ENCODE data around the gene GMPR2. TPM values are rescaled to one million over a fixed set of nuclear protein-coding genes. Genes with fewer than 3 reads are reported as not detected.

Gene GMPR2
- total and polyA plus RNA-seq, 8 donors = 23.6 to 48.1 (median 28.6) TPM

DNA sequence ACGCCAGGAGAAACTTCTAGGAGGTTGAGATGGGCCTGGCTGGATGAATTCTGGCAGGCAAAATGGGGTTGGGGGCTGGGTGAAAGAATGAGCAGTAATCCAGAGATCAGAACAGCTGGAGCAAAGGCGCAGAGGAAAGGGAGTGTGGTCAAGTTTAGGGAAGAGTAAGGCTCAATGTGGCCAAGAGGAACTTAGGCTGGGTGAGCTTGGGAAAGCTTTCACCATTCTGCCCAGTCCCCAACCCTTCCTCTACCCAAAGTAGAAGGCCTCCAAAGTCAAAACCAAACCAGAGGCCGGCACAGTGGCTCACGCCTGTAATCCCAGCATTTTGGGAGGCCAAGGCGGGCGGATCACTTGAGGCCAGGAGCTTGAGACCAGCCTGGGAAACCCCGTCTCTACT lies 48.9 kb downstream of the GMPR2 start:
- WGBS, 2 donors = 91 to 99% methylated on average over 7 of the region's 7 CpGs
- Histone ChIP-seq H3K4me3 (no peak overlapping the region), H3K9me3 (no peaks in the 10 kb centered on the region), H3K27me3 (no peaks in the 10 kb centered on the region), H3K4me1 (no peaks in the 10 kb centered on the region), H3K36me3 (no peaks in the 10 kb centered on the region), H3K27ac (no peak overlapping the region)
- DNase-seq (no peak), FAIRE-seq (no peak), ATAC-seq (peak in 1 of 4 donors; percentile 31)
- intact Hi-C loops (cut with DNase I) = loop anchor here in 1 of 3 donors (5.0 kb wide), 1 partner anchor 34 kb away; no protein-coding TSS in a partner anchor
- TF ChIP-seq, protein P1, sequence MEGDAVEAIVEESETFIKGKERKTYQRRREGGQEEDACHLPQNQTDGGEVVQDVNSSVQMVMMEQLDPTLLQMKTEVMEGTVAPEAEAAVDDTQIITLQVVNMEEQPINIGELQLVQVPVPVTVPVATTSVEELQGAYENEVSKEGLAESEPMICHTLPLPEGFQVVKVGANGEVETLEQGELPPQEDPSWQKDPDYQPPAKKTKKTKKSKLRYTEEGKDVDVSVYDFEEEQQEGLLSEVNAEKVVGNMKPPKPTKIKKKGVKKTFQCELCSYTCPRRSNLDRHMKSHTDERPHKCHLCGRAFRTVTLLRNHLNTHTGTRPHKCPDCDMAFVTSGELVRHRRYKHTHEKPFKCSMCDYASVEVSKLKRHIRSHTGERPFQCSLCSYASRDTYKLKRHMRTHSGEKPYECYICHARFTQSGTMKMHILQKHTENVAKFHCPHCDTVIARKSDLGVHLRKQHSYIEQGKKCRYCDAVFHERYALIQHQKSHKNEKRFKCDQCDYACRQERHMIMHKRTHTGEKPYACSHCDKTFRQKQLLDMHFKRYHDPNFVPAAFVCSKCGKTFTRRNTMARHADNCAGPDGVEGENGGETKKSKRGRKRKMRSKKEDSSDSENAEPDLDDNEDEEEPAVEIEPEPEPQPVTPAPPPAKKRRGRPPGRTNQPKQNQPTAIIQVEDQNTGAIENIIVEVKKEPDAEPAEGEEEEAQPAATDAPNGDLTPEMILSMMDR (IDR thresholded peaks at IDR 0.05) = no peak

DNA sequence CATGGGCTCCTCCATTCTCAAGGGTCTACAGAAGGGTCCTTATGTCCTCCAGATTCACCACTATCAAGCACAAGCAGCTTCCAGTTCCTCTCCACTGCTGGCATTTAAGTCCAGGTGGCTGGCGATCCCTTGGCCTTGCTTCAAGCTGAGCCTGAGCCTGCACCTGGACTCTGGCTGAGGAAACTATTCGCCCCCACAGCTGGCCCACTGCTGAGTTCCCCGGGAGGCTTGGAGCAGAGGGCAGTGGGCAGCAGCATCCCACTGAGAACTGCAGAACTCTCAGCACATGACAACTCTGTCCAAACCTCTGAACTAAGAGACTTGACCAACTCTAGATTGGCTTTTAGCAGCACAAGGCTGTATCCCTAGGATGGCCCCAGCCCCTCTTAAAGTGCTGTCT lies 50.0 kb downstream of the GMPR2 start:
- H3K27me3 ChIP-seq = no peaks in the 10 kb centered on the region
- no peak for FAIRE-seq

DNA sequence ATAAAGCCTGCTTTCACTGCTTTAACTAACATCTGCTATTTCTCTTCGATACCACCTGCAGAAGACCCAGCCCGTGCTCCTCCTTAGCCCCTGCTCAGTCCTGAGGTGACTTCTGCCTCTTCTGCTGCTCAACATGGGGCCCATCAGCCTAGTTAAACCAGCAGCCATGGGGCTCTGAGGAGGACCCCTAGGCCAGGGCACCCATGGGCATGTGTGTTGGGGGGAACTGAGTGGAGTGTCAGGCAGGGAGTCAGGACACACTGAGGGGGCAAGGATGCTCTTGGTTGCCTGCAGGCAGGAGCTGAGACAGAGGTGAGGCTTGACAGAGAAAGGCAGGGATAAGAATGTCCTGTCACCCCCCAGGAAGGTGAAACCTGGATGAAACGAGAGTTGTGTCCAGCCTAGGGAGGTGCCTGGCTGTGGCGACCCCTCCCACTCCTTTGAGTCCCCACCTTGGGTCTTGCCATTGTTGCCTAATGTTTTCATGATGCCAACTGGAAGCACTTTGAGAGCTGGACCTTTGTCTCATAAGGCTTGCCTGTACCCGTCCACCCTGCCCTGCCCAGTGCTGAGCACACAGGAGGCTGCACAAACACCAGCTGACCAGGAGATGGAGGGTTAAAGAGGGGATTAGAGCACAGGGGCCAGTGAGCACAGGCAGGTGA lies 51.2 kb downstream of the GMPR2 start:
- ATAC-seq (no peak), FAIRE-seq (no peak), DNase-seq (peak in 1 of 6 donors; percentile 27)
- Histone ChIP-seq H3K4me3 (no peak overlapping the region), H3K27me3 (no peaks in the 10 kb centered on the region), H3K4me1 (no peaks in the 10 kb centered on the region), H3K9me3 (no peaks in the 10 kb centered on the region), H3K27ac (no peak overlapping the region), H3K36me3 (no peaks in the 10 kb centered on the region)
- intact Hi-C loops (cut with DNase I) = loop anchor here in 1 of 3 donors (5.0 kb wide), 1 partner anchor 37 kb away; no protein-coding TSS in a partner anchor
- 90 to 91% methylated on average over 5 of the region's 5 CpGs for WGBS, 2 donors
- TF ChIP-seq, protein P1 (IDR thresholded peaks at IDR 0.05) = no peak

More for the DNA sequence above, 50.0 kb downstream of the GMPR2 start:
- Histone ChIP-seq H3K36me3 (no peaks in the 10 kb centered on the region), H3K4me3 (no peak overlapping the region), H3K9me3 (no peaks in the 10 kb centered on the region), H3K4me1 (no peaks in the 10 kb centered on the region), H3K27ac (no peak overlapping the region)
- TF ChIP-seq, protein P1 (IDR thresholded peaks at IDR 0.05) = no peak
- DNase-seq (peak in 1 of 6 donors; percentile 12), ATAC-seq (no peak)
- intact Hi-C loops (cut with DNase I) = loop anchor here in 1 of 3 donors (5.0 kb wide), 1 partner anchor 35 kb away; no protein-coding TSS in a partner anchor
- 58 to 65% methylated on average over 3 of the region's 3 CpGs for WGBS, 2 donors

DNA sequence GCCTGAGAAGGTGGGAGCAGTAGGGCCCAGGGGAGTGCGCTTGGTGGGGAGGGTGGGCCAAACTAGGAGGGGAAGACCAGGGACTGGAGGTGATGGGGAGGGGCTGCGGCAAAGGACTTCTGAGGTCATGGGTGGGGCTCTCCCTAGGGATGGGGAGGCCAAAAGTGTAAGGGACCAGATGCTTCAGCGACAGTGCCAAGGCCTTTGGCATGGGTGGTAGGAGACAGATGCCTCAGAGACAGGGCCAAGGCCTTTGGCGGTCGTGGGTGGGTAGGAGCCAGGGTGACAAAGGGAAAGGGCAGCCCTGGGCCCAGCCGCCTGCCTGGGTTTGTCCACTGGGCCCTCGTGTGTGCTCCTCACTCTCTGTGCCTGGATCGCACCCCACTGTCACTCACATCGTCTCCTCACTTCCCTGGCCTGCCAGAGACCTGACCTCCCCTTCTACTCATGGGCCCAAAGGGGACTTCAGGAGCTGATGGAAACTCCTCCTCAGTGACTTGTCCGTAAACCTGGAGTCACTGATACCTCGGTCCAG lies 51.8 kb downstream of the GMPR2 start:
- DNase-seq (peak in 1 of 6 donors; percentile 37), FAIRE-seq (no peak), ATAC-seq (no peak)
- 76 to 89% methylated on average over 9 to 11 of the region's 11 CpGs for WGBS, 2 donors
- H3K4me3 ChIP-seq = no peak overlapping the region
- H3K27me3 ChIP-seq = no peaks in the 10 kb centered on the region
- no peak overlapping the region for H3K27ac ChIP-seq
- intact Hi-C loops (cut with DNase I) = loop anchor here in 1 of 3 donors (5.0 kb wide), 1 partner anchor 37 kb away; no protein-coding TSS in a partner anchor
- peaks cover 0 to 2% (median 0%) of the 10 kb centered on the region in 3 donors for H3K36me3 ChIP-seq
- no peaks in the 10 kb centered on the region for H3K4me1 ChIP-seq
- TF ChIP-seq, protein P1 (IDR thresholded peaks at IDR 0.05) = no peak
- no peaks in the 10 kb centered on the region for H3K9me3 ChIP-seq

DNA sequence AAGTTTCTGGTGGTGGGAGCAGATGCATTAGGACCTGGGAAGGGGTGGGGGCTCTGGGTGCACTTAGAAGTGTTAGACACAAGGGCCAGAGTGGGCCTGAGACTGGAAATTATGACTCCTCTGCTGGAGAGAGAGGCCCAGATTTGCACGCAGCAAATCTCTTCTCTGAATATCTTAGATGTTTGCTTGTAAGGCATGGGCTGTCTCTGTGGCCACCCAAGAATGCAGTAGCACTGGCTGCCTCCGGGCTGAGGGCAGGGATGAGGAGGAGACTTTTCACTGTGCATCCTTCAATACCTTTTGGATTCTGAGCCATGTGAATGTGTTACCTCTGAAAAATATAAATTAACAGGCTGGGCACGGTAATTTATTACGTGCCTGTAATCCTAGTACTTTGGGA lies 52.6 kb downstream of the GMPR2 start:
- FAIRE-seq = no peak
- DNase-seq = peak in 1 of 6 donors; percentile 9
- TF ChIP-seq, protein P1 (IDR thresholded peaks at IDR 0.05) = no peak
- intact Hi-C loops (cut with DNase I) = no loop called here
- Histone ChIP-seq H3K4me3 (no peak overlapping the region), H3K4me1 (no peaks in the 10 kb centered on the region), H3K36me3 (peaks cover 0 to 10% (median 0%) of the 10 kb centered on the region in 3 donors), H3K9me3 (no peaks in the 10 kb centered on the region), H3K27ac (no peak overlapping the region), H3K27me3 (no peaks in the 10 kb centered on the region)
- WGBS, 2 donors = 70 to 76% methylated on average over 4 of the region's 4 CpGs
- ATAC-seq = no peak

Data from pancreas (tissue), 10 donors.